Measurements from ENCODE around the gene CDC25A.
A peak's percentile ranks its signal among the peaks of the same experiment; 100 is the strongest.

The CDC25A gene

DNA sequence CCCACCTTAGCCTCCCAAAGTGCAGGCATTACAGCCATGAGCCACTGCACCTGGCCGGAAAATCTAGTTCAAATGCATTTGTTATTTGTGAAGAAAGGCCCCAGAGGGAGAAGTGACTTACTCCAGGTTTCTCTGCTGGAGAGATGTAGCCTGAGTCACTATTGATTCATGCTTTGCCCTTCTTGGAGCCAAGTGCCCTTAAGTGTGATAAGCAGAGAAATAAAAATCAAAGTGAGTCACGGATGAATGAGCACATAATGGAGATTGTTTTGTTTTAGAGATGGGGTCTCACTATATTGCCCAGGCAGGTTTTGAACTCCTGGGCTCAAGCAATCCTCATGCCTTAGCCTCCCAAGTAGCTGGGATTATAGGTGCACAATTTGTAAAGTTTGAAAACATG is 33.1 kb downstream of the CDC25A start:
- peak; percentile 38 for ATAC-seq
- TF ChIP-seq ZNF70 (CRISPR knock-in tag; IDR thresholded peaks at IDR 0.05) (no peak), TOX (CRISPR knock-in tag; IDR thresholded peaks at IDR 0.05; ENCODE audit: borderline replicate concordance) (no peak), ZFP30 (CRISPR knock-in tag; IDR thresholded peaks at IDR 0.05) (no peak), OSR1 (CRISPR knock-in tag; IDR thresholded peaks at IDR 0.05) (no peak), RARB (CRISPR knock-in tag; IDR thresholded peaks at IDR 0.05) (no peak), ZC3H10 (CRISPR knock-in tag; IDR thresholded peaks at IDR 0.05) (no peak), ZFP3 (CRISPR knock-in tag; IDR thresholded peaks at IDR 0.05) (no peak), ISL1 (CRISPR knock-in tag; IDR thresholded peaks at IDR 0.05) (no peak), PPARA (CRISPR knock-in tag; IDR thresholded peaks at IDR 0.05; ENCODE audit: borderline replicate concordance) (no peak), SNAI2 (CRISPR knock-in tag; IDR thresholded peaks at IDR 0.05) (no peak), ZNF8 (CRISPR knock-in tag; IDR thresholded peaks at IDR 0.05) (no peak), ZNF565 (CRISPR knock-in tag; conservative IDR thresholded peaks at IDR 0.05; ENCODE audit: low read depth) (no peak), TCF4 (CRISPR knock-in tag; IDR thresholded peaks at IDR 0.05; ENCODE audit: borderline replicate concordance) (no peak), GLIS3 (CRISPR knock-in tag; IDR thresholded peaks at IDR 0.05) (no peak)
- TF ChIP-seq, protein P1, sequence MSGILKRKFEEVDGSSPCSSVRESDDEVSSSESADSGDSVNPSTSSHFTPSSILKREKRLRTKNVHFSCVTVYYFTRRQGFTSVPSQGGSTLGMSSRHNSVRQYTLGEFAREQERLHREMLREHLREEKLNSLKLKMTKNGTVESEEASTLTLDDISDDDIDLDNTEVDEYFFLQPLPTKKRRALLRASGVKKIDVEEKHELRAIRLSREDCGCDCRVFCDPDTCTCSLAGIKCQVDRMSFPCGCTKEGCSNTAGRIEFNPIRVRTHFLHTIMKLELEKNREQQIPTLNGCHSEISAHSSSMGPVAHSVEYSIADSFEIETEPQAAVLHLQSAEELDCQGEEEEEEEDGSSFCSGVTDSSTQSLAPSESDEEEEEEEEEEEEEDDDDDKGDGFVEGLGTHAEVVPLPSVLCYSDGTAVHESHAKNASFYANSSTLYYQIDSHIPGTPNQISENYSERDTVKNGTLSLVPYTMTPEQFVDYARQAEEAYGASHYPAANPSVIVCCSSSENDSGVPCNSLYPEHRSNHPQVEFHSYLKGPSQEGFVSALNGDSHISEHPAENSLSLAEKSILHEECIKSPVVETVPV (CRISPR knock-in tag; IDR thresholded peaks at IDR 0.05) = no peak
- TF ChIP-seq, protein P2, sequence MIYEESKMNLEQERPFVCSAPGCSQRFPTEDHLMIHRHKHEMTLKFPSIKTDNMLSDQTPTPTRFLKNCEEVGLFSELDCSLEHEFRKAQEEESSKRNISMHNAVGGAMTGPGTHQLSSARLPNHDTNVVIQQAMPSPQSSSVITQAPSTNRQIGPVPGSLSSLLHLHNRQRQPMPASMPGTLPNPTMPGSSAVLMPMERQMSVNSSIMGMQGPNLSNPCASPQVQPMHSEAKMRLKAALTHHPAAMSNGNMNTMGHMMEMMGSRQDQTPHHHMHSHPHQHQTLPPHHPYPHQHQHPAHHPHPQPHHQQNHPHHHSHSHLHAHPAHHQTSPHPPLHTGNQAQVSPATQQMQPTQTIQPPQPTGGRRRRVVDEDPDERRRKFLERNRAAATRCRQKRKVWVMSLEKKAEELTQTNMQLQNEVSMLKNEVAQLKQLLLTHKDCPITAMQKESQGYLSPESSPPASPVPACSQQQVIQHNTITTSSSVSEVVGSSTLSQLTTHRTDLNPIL (CRISPR knock-in tag; IDR thresholded peaks at IDR 0.05; ENCODE audit: low read depth) = no peak
- TF ChIP-seq, protein P3, sequence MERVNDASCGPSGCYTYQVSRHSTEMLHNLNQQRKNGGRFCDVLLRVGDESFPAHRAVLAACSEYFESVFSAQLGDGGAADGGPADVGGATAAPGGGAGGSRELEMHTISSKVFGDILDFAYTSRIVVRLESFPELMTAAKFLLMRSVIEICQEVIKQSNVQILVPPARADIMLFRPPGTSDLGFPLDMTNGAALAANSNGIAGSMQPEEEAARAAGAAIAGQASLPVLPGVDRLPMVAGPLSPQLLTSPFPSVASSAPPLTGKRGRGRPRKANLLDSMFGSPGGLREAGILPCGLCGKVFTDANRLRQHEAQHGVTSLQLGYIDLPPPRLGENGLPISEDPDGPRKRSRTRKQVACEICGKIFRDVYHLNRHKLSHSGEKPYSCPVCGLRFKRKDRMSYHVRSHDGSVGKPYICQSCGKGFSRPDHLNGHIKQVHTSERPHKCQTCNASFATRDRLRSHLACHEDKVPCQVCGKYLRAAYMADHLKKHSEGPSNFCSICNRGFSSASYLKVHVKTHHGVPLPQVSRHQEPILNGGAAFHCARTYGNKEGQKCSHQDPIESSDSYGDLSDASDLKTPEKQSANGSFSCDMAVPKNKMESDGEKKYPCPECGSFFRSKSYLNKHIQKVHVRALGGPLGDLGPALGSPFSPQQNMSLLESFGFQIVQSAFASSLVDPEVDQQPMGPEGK (CRISPR knock-in tag; IDR thresholded peaks at IDR 0.05; ENCODE audit: borderline replicate concordance) = no peak

DNA sequence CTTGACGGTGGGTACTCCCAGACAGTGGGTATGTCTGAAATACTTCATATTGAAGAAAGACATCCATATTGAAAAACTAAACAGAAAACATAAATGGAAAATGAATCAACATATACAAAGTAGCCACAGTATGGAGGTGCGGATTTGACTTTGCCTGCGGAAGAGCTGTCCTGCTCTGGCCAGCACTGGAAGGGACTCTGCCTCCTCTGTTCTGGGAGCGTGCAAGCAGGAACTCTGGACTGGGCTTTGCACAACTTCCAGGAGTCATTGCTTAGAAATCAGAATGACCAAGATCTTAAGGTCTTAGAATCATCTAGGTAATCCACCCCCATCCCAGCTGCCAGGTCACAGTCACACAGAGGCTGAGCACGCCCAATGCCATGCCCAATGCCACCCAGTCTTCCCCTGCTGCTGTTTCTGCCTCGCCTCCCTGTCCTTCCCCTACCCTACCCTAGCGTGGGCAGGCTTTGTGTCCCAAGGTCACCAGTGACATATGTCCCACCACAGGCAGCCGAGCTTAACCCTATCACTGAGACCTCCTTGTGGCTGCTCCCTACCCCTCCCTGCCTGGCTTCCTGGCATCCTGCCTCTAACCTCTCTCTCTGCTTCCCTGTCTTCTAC is 36.3 kb downstream of the CDC25A start:
- no peak for TF ChIP-seq OSR1 (CRISPR knock-in tag; IDR thresholded peaks at IDR 0.05)
- TF ChIP-seq, protein P4, sequence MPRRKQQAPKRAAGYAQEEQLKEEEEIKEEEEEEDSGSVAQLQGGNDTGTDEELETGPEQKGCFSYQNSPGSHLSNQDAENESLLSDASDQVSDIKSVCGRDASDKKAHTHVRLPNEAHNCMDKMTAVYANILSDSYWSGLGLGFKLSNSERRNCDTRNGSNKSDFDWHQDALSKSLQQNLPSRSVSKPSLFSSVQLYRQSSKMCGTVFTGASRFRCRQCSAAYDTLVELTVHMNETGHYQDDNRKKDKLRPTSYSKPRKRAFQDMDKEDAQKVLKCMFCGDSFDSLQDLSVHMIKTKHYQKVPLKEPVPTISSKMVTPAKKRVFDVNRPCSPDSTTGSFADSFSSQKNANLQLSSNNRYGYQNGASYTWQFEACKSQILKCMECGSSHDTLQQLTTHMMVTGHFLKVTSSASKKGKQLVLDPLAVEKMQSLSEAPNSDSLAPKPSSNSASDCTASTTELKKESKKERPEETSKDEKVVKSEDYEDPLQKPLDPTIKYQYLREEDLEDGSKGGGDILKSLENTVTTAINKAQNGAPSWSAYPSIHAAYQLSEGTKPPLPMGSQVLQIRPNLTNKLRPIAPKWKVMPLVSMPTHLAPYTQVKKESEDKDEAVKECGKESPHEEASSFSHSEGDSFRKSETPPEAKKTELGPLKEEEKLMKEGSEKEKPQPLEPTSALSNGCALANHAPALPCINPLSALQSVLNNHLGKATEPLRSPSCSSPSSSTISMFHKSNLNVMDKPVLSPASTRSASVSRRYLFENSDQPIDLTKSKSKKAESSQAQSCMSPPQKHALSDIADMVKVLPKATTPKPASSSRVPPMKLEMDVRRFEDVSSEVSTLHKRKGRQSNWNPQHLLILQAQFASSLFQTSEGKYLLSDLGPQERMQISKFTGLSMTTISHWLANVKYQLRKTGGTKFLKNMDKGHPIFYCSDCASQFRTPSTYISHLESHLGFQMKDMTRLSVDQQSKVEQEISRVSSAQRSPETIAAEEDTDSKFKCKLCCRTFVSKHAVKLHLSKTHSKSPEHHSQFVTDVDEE (CRISPR knock-in tag; IDR thresholded peaks at IDR 0.05) = no peak
- no peak for TF ChIP-seq ARNTL (CRISPR knock-in tag; IDR thresholded peaks at IDR 0.05; ENCODE audit: borderline replicate concordance, low read depth)
- TF ChIP-seq RARB (CRISPR knock-in tag; IDR thresholded peaks at IDR 0.05) = no peak
- TF ChIP-seq ESRRG (CRISPR knock-in tag; IDR thresholded peaks at IDR 0.05) = no peak
- TF ChIP-seq ZC3H10 (CRISPR knock-in tag; IDR thresholded peaks at IDR 0.05) = no peak
- TF ChIP-seq ZNF8 (CRISPR knock-in tag; IDR thresholded peaks at IDR 0.05) = no peak
- TF ChIP-seq, protein P3 (CRISPR knock-in tag; IDR thresholded peaks at IDR 0.05; ENCODE audit: borderline replicate concordance) = no peak
- TF ChIP-seq ZFP3 (CRISPR knock-in tag; IDR thresholded peaks at IDR 0.05) = no peak
- TF ChIP-seq CSDC2 (CRISPR knock-in tag; IDR thresholded peaks at IDR 0.05) = no peak
- TF ChIP-seq, protein P2 (CRISPR knock-in tag; IDR thresholded peaks at IDR 0.05; ENCODE audit: low read depth) = no peak
- TF ChIP-seq, protein P5, sequence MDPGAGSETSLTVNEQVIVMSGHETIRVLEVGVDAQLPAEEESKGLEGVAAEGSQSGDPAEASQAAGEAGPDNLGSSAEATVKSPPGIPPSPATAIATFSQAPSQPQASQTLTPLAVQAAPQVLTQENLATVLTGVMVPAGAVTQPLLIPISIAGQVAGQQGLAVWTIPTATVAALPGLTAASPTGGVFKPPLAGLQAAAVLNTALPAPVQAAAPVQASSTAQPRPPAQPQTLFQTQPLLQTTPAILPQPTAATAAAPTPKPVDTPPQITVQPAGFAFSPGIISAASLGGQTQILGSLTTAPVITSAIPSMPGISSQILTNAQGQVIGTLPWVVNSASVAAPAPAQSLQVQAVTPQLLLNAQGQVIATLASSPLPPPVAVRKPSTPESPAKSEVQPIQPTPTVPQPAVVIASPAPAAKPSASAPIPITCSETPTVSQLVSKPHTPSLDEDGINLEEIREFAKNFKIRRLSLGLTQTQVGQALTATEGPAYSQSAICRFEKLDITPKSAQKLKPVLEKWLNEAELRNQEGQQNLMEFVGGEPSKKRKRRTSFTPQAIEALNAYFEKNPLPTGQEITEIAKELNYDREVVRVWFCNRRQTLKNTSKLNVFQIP (CRISPR knock-in tag; IDR thresholded peaks at IDR 0.05; ENCODE audit: borderline replicate concordance, low read depth) = no peak
- no peak for TF ChIP-seq SNAI2 (CRISPR knock-in tag; IDR thresholded peaks at IDR 0.05)
- no peak for TF ChIP-seq GLIS3 (CRISPR knock-in tag; IDR thresholded peaks at IDR 0.05)
- no peak for TF ChIP-seq BACH2 (CRISPR knock-in tag; IDR thresholded peaks at IDR 0.05; ENCODE audit: borderline replicate concordance)
- peak; percentile 46 for ATAC-seq

Measured in SK-N-SH treated with all-trans-retinoic acid at 6 μM for 48 hours (cell line).